CD4-positive, alpha-beta T cell treated with Interleukin-15 for 4 hours (primary cell): ENCODE results near the gene CHD5.

ENCODE experiments used
- DNase-seq: peaks from one replicate; pipeline ENCODE4 v3.0.0-alpha.2; 2020; ENCODE audit warnings: low spot score

CHD5 gene

DNA sequence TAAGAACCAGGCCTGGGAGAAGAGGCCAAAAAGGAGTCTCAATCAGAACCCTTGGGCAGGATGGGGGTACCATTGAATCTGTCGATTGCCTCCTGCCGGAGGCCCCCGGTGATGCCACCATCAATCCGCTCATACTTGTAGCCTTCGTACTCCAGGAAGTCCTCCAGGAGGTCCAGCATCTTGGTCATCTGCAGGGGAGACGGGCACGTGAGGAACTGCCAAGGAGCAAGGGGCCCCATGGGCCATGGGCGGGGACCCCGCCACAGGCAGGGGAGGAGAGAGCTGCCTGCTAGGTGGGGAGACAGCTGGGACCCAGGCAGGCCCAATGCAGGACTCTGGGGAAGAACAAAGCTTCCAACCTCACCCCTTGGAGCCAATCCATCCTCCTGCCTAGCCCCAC is 48.6 kb downstream of the CHD5 start:
- DNase-seq, result no peak

DNA sequence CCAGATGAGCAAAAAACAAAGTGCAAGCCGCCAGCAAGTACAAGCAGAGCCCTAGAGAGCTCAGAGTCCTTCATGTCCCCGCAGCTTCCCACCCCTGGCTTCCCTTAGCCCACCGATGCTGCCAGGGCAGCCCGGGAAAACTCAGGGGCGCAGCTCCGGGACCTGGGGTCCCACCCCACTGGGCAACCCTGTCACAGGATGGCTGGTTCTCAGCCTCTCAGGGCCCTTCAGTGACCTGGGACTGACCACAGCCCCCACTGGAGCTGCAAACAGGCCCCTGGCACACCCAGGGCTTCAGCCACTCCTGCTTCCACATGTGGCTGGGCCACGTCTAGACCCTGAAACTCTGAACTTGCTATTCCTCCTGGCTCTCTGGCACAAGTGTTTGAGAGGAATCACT is 49.5 kb downstream of the CHD5 start:
- DNase-seq, result no peak

DNA sequence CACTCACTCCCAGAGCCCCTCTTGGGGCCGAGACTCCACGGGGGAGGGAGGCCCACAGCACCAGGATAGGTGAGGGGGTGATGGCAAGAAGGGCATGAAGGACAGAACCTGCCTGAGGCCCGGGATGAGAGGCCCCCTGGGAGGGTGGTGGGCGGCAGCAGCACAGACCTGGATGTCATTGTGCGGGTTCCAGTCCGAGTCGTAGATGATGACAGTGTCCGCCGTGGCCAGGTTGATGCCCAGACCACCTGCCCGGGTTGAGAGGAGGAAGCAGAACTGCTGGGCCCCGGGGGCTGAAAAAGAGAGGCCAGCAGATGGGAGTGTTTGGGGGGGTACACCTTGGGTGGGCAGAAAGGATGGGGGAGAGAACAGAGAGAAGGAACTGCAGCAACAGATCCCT is 50.1 kb downstream of the CHD5 start:
- DNase-seq, result no peak

DNA sequence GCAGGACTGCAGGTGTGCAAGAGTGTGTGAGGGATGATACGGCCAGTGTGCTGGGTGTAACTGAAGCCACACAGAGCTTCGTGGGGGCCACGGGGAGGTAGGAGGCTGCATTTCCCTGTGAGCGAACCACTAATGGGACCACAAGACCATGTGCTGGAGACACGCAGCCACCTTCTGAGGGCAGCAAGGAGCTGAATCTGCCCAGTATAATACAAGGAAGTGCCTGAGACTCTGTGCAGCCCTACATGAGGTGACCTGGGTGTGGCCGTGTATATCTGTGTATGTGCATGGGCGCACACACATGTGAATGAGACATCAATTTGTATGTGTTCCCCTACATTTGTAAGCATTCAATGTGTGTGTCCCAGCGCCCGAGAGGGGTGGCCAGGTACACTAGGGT is 50.8 kb downstream of the CHD5 start:
- no peak for DNase-seq

DNA sequence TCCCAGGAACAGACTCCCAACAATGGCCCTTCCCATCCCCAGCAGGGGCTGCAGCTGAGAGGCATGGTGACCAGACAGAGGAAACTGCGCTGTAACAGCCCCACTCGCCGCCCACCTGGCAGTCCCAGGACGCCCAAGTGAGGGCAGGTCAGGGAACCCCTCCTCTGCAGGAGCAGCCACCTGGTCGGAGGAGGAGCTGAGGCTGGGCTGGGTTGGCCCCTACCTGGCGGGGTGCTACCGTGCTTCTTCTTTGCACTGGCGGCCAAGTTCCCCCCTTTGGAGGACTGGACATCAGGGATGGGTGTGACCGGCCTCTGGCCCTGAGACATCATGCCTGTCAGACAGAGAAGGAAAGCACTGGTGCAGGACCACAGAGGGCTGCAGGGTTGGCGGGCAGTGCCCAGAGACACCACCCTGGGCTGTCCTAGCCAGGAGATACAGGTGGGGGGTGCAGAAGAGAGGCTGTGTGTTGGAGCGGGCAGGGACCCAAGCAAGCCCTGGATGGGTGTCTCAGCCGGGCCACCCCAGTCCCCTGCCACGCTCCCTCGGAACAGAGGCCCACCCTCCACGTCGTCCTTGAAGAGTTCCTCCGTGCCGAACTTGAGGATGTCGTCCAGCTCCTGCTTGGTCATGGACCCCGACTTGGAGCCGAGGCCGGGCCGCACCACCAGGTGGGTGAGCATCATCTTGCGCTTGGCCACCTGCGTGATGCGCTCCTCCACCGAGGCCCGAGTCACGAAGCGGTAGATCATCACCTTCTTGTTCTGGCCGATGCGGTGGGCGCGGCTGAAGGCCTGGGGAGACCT is 51.6 kb downstream of the CHD5 start:
- no peak for DNase-seq

DNA sequence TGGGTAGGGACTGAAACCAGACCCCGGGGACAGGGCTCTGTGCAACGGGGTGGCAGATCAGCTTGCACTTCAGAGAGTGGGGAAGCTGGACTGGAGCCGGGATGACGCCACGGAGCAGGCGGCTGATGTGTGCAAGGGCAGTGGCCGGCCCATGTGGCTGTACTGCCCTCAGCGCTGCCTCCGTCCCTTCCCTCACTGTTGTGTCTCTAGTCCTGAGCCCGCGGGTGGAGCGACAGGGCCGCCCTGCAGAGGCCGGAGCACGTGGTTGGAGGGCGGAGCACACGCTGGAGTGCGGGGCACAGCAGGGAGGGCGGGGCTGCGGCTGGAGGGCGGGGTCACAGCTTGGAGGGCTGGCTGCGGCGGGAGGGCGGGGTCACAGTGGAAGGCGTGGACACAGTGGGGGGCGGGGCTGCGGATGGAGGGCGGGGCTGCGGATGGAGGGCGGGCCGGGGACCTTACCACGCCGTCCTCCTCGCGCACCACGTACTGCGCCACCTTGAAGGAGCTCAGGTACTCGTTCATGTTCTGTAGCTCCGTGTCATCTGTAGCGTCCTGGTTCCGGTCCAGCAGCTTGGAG is 52.4 kb downstream of the CHD5 start:
- DNase-seq, result peak; percentile 66

DNA sequence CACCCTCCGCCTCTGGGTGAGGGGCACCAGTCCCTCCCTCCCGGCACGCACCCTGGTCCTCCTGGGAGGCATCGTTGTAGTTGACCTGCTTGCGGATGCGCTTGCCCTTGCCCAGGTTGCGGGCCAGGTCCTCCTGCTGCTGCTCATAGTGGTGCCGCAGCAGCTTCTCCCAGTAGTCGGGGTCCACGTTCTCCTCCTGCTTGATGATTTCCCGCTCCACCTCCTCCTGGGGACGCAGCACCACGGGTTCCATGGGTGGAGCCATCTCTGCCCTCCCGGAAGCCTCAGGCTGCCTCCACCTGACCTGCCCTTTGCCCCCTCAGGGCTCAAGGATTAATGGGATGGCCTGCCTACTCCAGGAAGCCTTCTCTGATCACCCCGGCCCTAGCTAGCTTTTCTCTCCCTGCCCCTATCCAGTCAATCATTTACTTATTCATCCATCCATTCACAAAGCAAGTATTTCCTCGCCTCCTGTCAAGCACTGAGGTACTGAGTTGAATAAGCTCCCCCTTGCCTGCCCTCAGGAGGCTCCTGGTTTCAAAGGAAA is 53.5 kb downstream of the CHD5 start:
- DNase-seq, result no peak

DNA sequence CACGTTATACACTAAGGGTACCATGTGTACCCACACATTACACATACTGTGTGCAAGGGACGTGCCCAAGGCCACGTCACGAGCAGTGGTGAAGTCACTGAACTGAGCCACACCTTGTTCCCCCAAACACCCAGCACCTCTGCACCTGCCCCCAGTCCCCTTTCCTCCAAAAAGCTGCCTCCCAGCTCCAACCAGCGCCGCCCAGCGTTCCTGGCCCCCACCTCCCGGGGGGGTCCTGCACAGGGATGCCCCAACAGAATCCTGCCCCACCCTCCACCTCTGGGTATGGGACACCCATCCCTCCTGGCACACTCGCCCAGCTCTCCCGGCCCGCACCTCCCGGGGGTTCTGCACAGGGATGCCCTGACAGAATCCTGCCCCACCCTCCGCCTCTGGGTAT is 54.1 kb downstream of the CHD5 start:
- no peak for DNase-seq

DNA sequence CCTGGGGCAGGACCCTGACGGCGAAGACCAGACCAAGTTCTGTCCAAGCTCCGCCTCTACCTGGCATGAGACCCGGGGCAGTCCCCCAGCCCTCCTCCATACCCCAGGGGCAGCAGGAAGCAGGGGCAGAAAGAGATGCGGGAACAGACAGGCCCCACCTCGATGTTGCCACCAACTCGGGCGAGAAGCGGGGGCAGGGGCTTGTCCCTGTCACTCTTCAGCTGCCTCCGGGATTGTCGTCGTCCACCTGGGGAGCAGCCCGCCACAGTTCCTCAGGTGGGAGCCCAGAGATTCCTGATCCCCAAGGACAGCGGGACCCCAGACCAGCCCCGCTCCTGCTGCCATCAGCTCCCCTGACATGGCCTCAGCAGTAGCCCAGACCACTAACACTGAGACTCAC is 54.8 kb downstream of the CHD5 start:
- DNase-seq, result no peak

DNA sequence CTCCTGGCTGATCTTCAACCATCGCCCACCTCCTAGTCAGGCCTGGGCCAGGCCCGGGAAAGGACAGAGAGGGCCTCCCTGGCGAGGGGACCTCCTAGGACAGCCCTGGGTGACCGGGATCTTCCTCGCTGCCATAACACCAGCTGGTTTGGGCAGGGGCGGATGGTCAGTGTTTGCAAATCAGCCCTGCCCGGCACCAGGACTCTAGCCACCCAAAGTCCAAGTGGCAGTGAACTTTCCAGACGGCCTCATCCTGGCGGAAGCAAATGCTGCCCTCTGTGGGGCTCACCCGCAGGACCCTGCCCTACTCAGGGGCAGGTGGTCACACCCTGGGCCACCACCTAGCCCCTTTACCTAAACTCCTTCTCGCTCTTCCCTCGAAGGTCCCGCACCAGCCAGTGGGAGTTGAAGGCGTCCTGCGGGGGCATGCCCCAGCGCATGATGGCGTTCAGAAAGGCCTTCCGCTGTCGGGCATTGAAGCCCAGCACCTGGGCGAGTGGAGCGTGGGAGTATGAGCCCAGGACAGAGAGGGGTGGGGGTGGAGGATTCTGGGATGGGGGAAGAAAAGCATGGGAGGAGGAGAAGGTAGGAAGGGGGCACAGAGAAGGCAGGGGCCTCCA is 55.3 kb downstream of the CHD5 start:
- no peak for DNase-seq

DNA sequence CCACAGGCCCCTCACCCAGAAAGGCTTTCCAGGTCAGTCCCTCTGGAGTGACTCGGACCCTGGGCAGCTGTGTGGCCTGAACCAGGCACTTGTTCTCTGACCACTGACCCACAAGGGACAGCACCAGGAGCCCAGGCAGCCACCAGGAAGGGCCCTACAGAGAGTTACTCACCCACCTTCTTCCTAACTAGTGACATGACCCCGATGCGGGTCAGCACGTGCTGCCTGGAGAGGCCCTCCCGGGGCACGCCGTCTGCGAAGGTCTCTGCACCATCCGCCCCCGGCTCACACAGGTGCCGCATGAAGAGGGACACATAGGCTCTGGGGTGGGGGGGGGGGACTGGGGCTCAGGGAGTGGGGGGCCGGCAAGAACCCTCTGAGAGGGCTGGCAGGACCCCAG is 55.8 kb downstream of the CHD5 start:
- DNase-seq, result no peak

DNA sequence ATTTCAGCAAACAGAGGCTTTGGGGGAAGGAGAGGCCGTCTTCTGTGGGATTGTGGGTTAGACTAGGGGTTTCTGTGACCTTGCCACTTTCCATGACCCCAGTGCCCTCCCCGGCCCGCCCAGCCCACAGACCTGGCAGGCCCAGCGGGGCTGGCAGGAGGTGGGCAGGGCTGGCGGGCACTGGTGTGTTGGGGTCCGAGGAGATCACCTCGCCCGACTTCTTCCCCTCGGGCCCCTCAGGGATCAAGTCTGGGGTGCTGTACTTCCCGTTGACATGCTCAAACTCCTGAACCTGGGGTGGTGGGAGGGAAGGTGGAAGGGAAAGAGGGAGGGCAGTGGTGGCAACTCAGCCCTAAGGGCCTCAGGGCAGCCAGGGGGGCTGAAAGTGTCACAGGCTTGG is 56.3 kb downstream of the CHD5 start:
- no peak for DNase-seq

DNA sequence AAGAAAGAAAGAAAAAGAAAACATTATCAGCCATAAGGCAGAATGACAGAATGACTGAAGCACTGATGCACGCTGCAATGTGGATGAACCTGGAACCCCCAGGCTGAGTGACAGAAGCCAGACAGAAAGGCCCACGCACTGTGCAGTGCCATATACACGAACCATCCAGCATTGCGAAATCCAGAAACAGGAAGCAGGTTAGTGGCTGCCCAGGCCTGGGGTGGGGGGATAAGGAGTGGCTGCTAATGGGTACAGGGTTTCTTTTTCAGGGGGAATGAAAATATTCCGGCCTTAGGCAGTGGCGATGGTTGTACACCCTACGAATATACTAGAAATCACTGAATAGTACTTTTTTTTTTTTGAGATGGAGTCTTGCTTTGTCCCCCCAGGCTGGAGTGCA is 57.0 kb downstream of the CHD5 start:
- no peak for DNase-seq

DNA sequence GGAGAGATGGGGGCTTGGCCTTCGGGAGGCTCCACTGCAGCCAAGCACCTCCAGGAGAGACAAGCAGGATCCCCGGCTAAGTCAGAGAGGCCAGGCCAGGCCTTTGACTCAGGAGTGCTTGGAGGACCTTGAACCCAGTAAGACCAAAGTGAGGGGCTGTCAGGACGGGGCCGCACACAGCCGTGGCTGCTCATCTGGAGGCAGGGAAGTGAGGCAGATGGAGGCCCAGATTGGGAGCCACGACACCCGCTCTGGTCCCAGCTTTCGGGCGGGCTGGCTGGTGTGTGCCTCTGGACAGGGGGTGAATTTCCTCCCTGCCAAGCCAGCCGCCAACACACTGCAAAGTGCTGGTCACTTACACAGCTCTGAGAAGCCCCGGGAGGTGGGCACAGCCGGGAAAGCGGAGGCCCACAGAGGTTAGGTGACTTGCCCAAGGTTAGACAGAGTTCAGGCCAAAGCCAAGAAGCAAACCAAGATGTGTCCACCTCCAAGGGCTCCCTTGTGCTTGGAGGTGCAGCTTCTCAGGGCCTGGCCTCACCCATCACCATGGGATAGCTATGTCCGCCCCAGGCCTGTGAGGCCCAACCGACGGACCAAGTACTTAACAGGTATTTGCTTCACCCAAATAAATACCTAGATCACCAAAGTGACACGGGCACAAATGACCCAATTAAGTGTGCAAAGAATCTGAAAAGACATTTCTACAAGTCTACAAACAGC is 58.3 kb downstream of the CHD5 start:
- no peak for DNase-seq

DNA sequence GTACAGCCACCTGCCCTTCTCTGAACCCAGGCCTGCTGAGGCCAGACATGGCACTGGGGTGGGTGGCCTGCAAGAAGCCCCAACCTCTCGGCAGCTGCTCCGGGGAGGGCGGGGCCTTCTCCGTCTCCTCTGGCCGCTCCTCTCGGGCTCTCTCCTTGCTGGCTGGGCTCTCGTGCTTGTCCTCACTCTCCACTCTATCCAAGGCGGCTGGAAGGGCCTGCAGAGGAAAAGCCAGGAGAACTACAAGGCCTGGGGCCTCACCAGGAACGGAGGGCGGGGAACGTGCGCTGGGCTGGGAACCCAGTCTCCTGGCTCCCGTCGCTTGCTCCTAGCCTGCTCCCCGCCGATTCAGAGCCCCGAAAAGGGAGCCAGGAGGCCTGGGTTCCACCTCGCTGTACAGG is 59.1 kb downstream of the CHD5 start:
- DNase-seq, result no peak

DNA sequence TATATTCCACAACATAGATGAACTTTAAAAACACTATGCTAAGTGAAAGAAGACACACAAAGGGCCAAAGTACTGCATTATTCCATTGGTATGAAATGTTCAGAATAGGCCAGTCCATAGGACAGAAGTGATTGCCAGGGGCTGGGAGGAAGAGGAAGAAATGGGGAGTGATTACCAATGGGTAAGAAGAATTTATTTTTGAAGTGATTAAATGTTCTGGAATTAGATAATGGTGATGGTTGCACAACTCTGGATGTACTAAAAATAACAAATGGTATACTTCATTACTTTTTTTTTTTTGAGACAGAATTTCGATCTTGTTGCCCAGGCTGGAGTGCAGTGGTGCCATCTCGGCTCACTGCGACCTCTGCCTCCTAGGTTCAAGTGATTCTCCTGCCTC is 61.7 kb downstream of the CHD5 start:
- DNase-seq, result no peak

DNA sequence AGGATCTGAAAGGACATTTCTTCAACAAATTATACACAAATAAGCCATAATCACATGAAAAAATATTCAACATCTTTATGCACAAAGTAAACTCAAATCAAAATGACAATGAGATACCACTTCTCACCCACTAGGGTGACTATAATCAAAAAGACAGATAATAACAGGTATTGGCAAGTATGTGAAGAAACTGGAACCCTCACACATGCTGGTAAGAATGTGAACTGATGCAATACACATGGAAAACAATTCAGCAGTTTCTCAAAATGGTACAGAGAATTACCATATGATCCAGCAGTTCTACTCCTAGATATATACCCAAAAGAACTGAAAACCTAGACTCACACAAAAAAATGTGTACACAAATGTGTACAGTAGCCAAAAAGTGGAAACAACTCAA is 62.5 kb downstream of the CHD5 start:
- no peak for DNase-seq

DNA sequence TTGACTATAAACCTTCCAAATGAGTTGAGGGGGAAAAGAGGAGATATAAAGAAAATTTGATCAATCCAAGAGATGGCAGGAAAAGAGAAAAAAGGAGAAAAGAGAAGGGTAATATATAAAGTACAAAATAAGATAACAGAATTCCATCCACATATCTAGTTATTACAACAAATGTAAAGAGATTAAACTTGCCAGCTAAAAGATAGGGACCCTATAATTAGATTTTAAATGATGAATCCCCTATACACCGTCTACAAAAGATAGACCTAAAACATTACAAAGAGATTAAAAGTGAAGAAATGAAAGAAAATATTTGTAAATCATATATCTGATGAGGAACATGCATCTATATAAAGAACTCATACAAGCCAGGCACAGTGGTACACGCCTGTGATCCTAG is 63.1 kb downstream of the CHD5 start:
- DNase-seq, result no peak

DNA sequence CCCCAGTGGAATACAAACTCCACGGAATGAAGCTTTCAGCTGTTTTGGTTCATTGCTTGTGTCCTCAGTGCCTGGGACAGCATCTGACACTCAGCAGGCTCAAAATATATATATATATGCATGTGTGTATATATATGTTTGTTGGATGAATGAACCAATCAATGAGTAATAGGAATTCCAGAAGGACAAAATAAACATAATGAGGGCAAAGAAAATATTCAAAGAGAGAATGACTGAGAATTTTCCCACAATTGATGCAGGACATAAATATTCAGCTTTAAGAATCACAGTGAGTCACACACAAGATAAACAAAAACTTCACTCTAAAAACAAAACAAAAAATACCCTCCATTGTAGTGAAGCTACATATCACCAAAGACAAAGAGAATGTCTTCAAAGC is 64.0 kb downstream of the CHD5 start:
- no peak for DNase-seq

DNA sequence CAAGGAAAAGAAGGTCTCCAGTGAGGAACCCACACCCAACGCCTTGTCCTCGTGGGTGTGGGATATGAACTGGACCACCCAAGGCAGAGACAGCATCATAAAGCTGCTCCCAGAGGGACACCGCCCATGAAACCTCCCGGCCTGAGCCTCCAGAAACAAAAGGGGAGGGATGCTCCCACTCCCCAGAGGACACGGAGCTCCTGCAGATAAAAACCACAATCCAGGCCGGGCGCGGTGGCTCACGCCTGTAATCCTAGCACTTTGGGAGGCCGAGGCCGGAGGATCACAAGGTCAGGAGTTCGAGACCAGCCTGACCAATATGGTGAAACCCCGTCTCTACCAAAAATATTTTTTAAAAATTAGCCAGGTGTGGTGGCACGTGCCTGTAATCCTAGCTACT is 66.4 kb downstream of the CHD5 start:
- DNase-seq, result no peak

DNA sequence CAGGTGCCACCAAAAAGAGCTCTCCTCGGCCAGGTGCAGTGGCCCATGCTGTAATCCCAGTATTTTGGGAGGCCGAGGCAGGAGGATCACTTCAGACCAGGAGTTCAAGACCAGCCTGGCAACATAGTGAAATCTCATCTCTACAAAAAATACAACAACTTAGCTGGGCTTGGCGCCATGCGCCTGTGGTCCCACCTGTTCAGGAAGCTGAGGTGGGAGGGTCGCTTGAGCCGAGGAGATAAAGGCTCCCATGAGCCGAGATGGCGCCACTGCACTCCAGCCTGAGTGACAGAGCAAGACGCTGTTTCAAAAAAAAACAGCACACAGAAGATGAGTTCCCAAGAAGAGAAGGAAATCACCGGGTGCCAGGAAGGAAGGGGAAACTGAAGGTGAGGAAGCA is 67.0 kb downstream of the CHD5 start:
- DNase-seq, result no peak

DNA sequence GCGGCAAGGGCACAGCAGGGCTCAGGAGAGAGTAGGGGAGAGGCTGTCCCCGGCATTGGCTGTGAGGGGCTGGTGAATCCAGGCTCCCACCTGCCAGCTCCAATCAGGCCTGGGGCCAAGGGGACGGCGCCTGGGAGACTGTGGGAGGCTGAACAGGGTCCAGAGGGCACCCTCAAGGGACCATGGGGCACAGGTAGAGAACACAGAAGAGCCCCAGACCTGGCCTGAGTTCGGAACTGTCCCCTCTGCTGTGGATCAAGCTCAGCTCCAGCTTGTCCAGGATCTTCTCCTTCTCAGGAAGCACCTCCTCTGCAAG is 67.5 kb downstream of the CHD5 start:
- no peak for DNase-seq
